Small intestine (tissue), 7 donors: Measurements from ENCODE around the gene SLC4A8. TPM values are rescaled to one million over a fixed set of nuclear protein-coding genes. Genes with fewer than 3 reads are reported as not detected.

ENCODE experiments used
- DNase-seq, 2 donors: peaks; one replicate each; pipeline versions ENCODE4 v3.0.0 to v3.0.0-alpha.2; 2013
- FAIRE-seq: peaks from 2 replicates; lab custom pipeline; 2012; peaks lifted over from hg19 to GRCh38; lab: Jason Lieb, UNC
- H3K27ac ChIP-seq, 3 donors: one replicate each; pipeline ENCODE4 v1.5.1; 2013; ENCODE audit warnings: low read length in 2 of 3, mild to moderate bottlenecking in 2 of 3, control low read depth in 1 of 3, inconsistent platforms in 1 of 3, low read depth in 1 of 3, moderate library complexity in 1 of 3
- H3K27me3 ChIP-seq, 3 donors: one replicate each; pipeline ENCODE4 v1.6.1; 2013; ENCODE audit warnings: low read length in 3 of 3, inconsistent platforms in 1 of 3; ENCODE audit not compliant: control insufficient read depth in 3 of 3, insufficient read depth in 3 of 3
- H3K36me3 ChIP-seq, 3 donors: one replicate each; pipeline ENCODE4 v1.6.1; 2013; ENCODE audit warnings: low read length in 3 of 3, inconsistent platforms in 1 of 3, low read depth in 1 of 3, mild to moderate bottlenecking in 1 of 3, moderate library complexity in 1 of 3; ENCODE audit not compliant: control insufficient read depth in 3 of 3, insufficient read depth in 2 of 3
- H3K4me1 ChIP-seq, 3 donors: one replicate each; pipeline ENCODE4 v1.6.1; 2013; ENCODE audit warnings: low read length in 2 of 3, inconsistent platforms in 1 of 3, low read depth in 1 of 3, mild to moderate bottlenecking in 1 of 3, moderate library complexity in 1 of 3; ENCODE audit not compliant: control insufficient read depth in 3 of 3, insufficient read depth in 2 of 3
- H3K4me3 ChIP-seq, 3 donors: one replicate each; pipeline ENCODE4 v1.5.1; 2013; ENCODE audit warnings: low read length in 3 of 3, control low read depth in 1 of 3, inconsistent platforms in 1 of 3, low read depth in 1 of 3, mild to moderate bottlenecking in 1 of 3, moderate library complexity in 1 of 3
- H3K9me3 ChIP-seq, 2 donors: one replicate each; pipeline ENCODE4 v1.6.1; 2013; ENCODE audit warnings: low read depth in 1 of 2, low read length in 1 of 2; ENCODE audit not compliant: control insufficient read depth in 2 of 2, insufficient read depth in 1 of 2
- WGBS, 3 donors: extraction: QIAGEN DNeasy Blood & Tissue Kit; methylation state at CpG; one replicate each; pipeline ENCODE4 v1.1.7; 2013; 5-methylcytosine and 5-hydroxymethylcytosine counted together
- polyA plus RNA-seq, 4 donors: library from polyadenylated mRNA; stranded (reverse) in 3 of 4; unstranded in 1 of 4; fragments of 200-250 nt in 3 of 4; fragments of 120-200 nt in 1 of 4; gene quantifications; one replicate each; pipeline versions ENCODE4 v1.2.1 to v1.2.3, GENCODE V29; 2013
- donor health status: healthy with polysubstance abuse.
- donor health status: control.
- donor health status: control.
- donor health status: Bipolar disorder and iron deficiency.
- donor health status: healthy.

SLC4A8 gene
- polyA plus RNA-seq, 4 donors = 0.43 to 2.5 (median 1.7) TPM

DNA sequence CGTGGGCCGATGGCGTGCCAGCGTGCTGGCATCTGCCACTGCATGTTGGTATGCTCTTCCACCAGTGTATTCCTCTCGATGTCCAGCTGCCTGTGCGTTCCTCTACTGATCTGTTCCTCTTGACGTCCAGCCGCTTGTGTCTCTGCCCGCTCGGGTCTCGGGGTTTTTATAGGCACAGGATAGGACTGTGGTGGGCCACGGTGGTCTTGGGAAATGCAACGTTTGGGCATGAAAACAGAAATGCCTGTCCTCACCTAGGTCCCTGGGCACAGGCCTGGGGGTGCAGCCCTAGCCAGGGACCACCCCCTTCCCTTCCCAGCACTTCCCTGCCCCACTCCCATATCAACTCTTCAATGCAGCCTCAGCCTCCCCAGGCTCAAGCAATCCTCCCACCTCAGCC lies 23.1 kb upstream of the SLC4A8 start:
- H3K27ac ChIP-seq = peak overlapping the region in 2 of 3 donors; percentile 49 to 66
- H3K9me3 ChIP-seq = no peaks in the 10 kb centered on the region
- DNase-seq = no peak
- peaks cover 11 to 80% (median 27%) of the 10 kb centered on the region in 3 donors for H3K4me1 ChIP-seq
- H3K36me3 ChIP-seq = no peaks in the 10 kb centered on the region
- H3K4me3 ChIP-seq = no peak overlapping the region
- no peak for FAIRE-seq
- no peaks in the 10 kb centered on the region for H3K27me3 ChIP-seq
- 77 to 91% (median 77%) methylated on average over 13 of the region's 13 CpGs for WGBS, 3 donors

DNA sequence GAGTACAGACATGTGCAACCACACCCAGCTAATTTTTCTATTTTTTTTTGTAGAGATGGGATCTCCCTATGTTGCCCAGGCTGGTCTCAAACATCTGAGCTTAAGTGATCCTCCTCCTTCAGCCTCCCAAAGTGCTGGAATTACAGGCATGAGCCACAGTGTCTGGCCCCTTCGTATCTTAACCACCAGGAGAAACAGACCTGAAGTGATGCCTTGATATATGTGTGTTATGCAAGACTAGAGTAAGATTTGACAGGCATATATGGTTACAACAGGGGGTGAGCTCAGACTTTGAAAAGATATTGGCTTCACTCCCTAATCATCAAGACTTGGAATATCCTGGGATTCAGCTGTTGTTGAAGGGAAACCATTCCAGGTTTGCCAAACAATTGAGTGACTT lies 22.7 kb upstream of the SLC4A8 start:
- Histone ChIP-seq H3K36me3 (no peaks in the 10 kb centered on the region), H3K4me3 (no peak overlapping the region), H3K27me3 (no peaks in the 10 kb centered on the region), H3K27ac (peak overlapping the region in 2 of 3 donors; percentile 49 to 66), H3K9me3 (no peaks in the 10 kb centered on the region), H3K4me1 (peaks cover 11 to 84% (median 30%) of the 10 kb centered on the region in 3 donors)
- FAIRE-seq (no peak), DNase-seq (no peak)
- WGBS, 3 donors = 0% methylated on average over 1 of the region's 1 CpG

- Histone ChIP-seq H3K4me1 (peaks cover 11 to 86% (median 32%) of the 10 kb centered on the region in 3 donors), H3K4me3 (no peak overlapping the region), H3K9me3 (no peaks in the 10 kb centered on the region), H3K27ac (peak overlapping the region in 2 of 3 donors; percentile 77 to 82), H3K36me3 (no peaks in the 10 kb centered on the region), H3K27me3 (no peaks in the 10 kb centered on the region)
- DNase-seq (no peak), FAIRE-seq (no peak)
- 52 to 74% (median 55%) methylated on average over 6 of the region's 6 CpGs for WGBS, 3 donors
Observed at GRCh38 chr12:51403159-51403558, 21.5 kb upstream of the SLC4A8 start.

DNA sequence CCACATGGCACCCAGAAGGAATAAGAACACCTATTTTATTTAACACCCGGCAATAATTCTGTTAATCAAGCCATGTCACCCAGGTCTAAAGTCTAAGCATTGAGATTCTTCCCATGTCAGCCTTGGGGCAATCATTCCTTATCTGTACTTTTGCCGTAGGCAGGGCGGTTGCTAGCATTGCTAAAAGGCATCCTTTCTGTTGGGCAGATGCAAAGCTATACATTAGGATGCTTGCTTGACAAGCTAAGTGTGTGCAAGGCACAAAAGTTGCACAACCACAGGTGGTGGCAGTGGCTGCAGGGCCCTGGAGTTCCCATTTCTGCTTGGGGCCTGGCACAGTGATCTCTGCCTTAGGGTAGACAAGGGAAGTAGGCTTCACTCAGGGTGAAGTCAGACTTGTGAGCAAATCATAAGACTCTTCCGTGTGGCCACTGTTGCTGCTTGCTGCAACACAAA lies 20.9 kb upstream of the SLC4A8 start:
- Histone ChIP-seq H3K36me3 (no peaks in the 10 kb centered on the region), H3K4me3 (no peak overlapping the region), H3K27me3 (no peaks in the 10 kb centered on the region), H3K4me1 (peaks cover 11 to 81% (median 32%) of the 10 kb centered on the region in 3 donors), H3K27ac (peak overlapping the region; percentile 41 to 82 (median 77)), H3K9me3 (no peaks in the 10 kb centered on the region)
- 25 to 63% (median 44%) methylated on average over 4 of the region's 4 CpGs for WGBS, 3 donors
- DNase-seq = peak; percentile 86 to 96
- FAIRE-seq = no peak

- Histone ChIP-seq H3K4me3 (no peak overlapping the region), H3K9me3 (no peaks in the 10 kb centered on the region), H3K27me3 (no peaks in the 10 kb centered on the region), H3K4me1 (peaks cover 11 to 75% (median 32%) of the 10 kb centered on the region in 3 donors), H3K36me3 (no peaks in the 10 kb centered on the region), H3K27ac (peak overlapping the region in 2 of 3 donors; percentile 82 to 93)
- no peak for DNase-seq
- WGBS, 3 donors = 79 to 88% (median 87%) methylated on average over 3 of the region's 3 CpGs
- FAIRE-seq = no peak
Observed at GRCh38 chr12:51404627-51405026, 20.0 kb upstream of the SLC4A8 start.

- Histone ChIP-seq H3K36me3 (no peaks in the 10 kb centered on the region), H3K9me3 (no peaks in the 10 kb centered on the region), H3K27ac (peak overlapping the region; percentile 83 to 93 (median 85)), H3K4me3 (no peak overlapping the region), H3K27me3 (no peaks in the 10 kb centered on the region), H3K4me1 (peaks cover 11 to 74% (median 32%) of the 10 kb centered on the region in 3 donors)
- DNase-seq = peak; percentile 89 to 96
- FAIRE-seq = no peak
- 23 to 62% (median 36%) methylated on average over 3 of the region's 3 CpGs for WGBS, 3 donors
Observed at GRCh38 chr12:51405801-51406207, 18.8 kb upstream of the SLC4A8 start.

DNA sequence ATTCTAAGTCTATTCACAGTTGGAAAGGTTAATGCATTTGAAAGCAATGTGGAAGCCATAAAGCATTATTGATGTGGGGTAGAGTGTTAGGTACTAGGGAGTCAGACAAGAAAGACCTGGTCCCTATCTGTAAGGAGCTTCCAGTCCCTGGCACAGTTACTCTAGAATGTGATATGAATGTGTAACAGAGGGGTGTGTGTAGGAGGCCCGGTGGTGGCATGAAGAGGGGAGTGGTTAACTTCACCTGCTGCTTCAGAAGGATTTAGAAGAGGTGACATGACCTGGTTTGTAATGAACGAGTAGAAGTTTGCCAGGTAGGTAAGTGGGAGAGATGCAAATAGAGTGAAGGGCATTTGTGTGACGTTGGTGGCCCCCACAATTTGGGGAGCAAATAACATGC lies 18.3 kb upstream of the SLC4A8 start:
- WGBS, 3 donors = 20 to 56% (median 31%) methylated on average over 3 of the region's 3 CpGs
- FAIRE-seq = no peak

DNA sequence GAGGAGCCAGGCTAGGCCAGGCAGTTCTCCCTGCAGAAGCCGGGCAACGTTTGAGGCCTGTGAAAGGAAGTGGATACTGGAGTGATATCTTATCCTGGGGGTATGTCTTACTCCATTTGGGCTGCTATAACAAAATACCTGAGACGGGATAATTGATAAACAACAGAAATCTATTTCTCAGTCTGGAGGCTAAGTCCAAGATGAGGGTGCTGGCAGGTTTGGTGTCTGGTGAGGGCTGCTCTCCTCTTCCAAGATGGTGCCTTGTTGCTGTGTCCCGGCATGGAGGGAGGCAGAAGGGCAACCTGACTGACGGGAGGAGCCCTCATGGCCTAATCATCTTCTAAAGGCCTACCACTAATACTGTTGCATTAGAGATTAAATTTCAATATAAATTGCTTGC lies 17.8 kb upstream of the SLC4A8 start:
- DNase-seq = no peak
- 69 to 72% (median 71%) methylated on average over 5 of the region's 5 CpGs for WGBS, 3 donors
- H3K36me3 ChIP-seq = no peaks in the 10 kb centered on the region
- H3K27me3 ChIP-seq = no peaks in the 10 kb centered on the region
- peaks cover 11 to 64% (median 27%) of the 10 kb centered on the region in 3 donors for H3K4me1 ChIP-seq
- H3K9me3 ChIP-seq = no peaks in the 10 kb centered on the region
- H3K27ac ChIP-seq = peak overlapping the region in 2 of 3 donors; percentile 83 to 93
- FAIRE-seq = no peak
- no peak overlapping the region for H3K4me3 ChIP-seq

More for the DNA sequence above, 18.3 kb upstream of the SLC4A8 start:
- Histone ChIP-seq H3K9me3 (no peaks in the 10 kb centered on the region), H3K27me3 (no peaks in the 10 kb centered on the region), H3K4me1 (peaks cover 11 to 70% (median 32%) of the 10 kb centered on the region in 3 donors), H3K36me3 (no peaks in the 10 kb centered on the region), H3K27ac (peak overlapping the region; percentile 83 to 93 (median 85)), H3K4me3 (no peak overlapping the region)
- DNase-seq = peak; percentile 64 to 77

GRCh38 chr12:51407604-51408003 lies 17.0 kb upstream of the SLC4A8 start:
- no peaks in the 10 kb centered on the region for H3K36me3 ChIP-seq
- 60 to 65% (median 63%) methylated on average over 4 of the region's 4 CpGs for WGBS, 3 donors
- H3K27me3 ChIP-seq = no peaks in the 10 kb centered on the region
- no peak overlapping the region for H3K4me3 ChIP-seq
- H3K9me3 ChIP-seq = no peaks in the 10 kb centered on the region
- H3K27ac ChIP-seq = peak overlapping the region in 1 of 3 donors; percentile 93
- DNase-seq = no peak
- no peak for FAIRE-seq
- peaks cover 11 to 56% (median 23%) of the 10 kb centered on the region in 3 donors for H3K4me1 ChIP-seq
